ENCODE measurements around the gene DGUOK.

Gene DGUOK

DNA sequence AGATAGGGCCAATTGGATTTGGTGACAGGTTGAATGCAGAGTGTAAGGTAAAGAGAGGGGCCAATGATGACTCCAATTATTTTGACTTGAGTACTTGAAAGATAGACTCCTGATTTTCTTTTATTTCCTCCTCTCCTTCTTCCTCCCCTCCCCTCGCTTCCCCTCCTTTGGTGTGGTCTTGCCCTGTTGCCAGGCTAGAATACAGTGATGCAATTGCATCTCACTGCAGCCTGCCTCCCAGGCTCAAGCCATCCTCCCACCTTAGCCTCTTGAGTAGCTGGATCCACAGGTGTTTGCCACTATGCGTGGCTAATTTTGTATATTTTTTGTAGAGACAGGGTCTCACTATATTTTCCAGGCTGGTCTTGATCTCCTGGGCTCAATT lies 2.3 kb downstream of the DGUOK start:
- Histone ChIP-seq H3K18ac (ENCODE audit: low read depth in 1 of 2, low read length in 2 of 2) (no peak overlapping the region), H3K79me1 (replicated peaks; ENCODE audit: low read length, poor library complexity, severe bottlenecking) (peaks cover 2% of the 10 kb centered on the region), H4K91ac (ENCODE audit: low read length) (no peak overlapping the region), H2AK5ac (ENCODE audit: low read length, severe bottlenecking) (no peak overlapping the region), H3K4ac (ENCODE audit: low read depth in 1 of 2, low read length in 2 of 2) (no peak overlapping the region), H3K4me3 (ENCODE audit: insufficient read depth in 1 of 2, low read depth in 1 of 2, low read length in 2 of 2) (no peak overlapping the region), H2BK12ac (ENCODE audit: low read length in 2 of 2) (no peak overlapping the region), H4K8ac (ENCODE audit: low read length) (no peak overlapping the region), H3K4me1 (ENCODE audit: control insufficient read depth, insufficient read depth, low read depth, low read length) (peaks cover 9% of the 10 kb centered on the region), H2BK15ac (ENCODE audit: low read depth, poor library complexity, severe bottlenecking) (no peak overlapping the region), H2BK120ac (ENCODE audit: low read depth, low read length) (no peak overlapping the region), H3K9me3 (ENCODE audit: control insufficient read depth, low read length) (no peaks in the 10 kb centered on the region), H3K23ac (ENCODE audit: low read length in 2 of 2) (no peak overlapping the region), H3K36me3 (ENCODE audit: control insufficient read depth in 1 of 2, insufficient read depth in 2 of 2, low read depth in 1 of 2, low read length in 2 of 2) (peaks cover 3 to 20% of the 10 kb centered on the region in 2 experiments), H3K14ac (ENCODE audit: low read length in 2 of 2) (no peak overlapping the region), H2AFZ (ENCODE audit: low read depth, low read length) (no peak overlapping the region), H3K27ac (ENCODE audit: low read length, poor library complexity, severe bottlenecking) (no peak overlapping the region), H2BK5ac (ENCODE audit: low read depth, low read length, poor library complexity, severe bottlenecking) (no peak overlapping the region), H3K27me3 (ENCODE audit: control insufficient read depth in 1 of 2, insufficient read depth in 1 of 2, low read length in 2 of 2) (no peaks in the 10 kb centered on the region), H3K9ac (ENCODE audit: low read length) (no peak overlapping the region), H3K4me2 (ENCODE audit: low read length, poor library complexity, severe bottlenecking) (no peak overlapping the region)
- no peak for DNase-seq
- WGBS, result 94% methylated on average over 2 of the region's 2 CpGs

GRCh38 chr2:73930386-73930785 lies 3.7 kb downstream of the DGUOK start:
- Histone ChIP-seq H2AFZ (ENCODE audit: low read depth, low read length) (no peak overlapping the region), H3K18ac (ENCODE audit: low read depth in 1 of 2, low read length in 2 of 2) (no peak overlapping the region), H4K91ac (ENCODE audit: low read length) (no peak overlapping the region), H3K27ac (ENCODE audit: low read length, poor library complexity, severe bottlenecking) (no peak overlapping the region), H3K9ac (ENCODE audit: low read length) (peak overlapping the region; percentile 11), H2BK12ac (ENCODE audit: low read length in 2 of 2) (no peak overlapping the region), H3K23ac (ENCODE audit: low read length in 2 of 2) (no peak overlapping the region), H2BK5ac (ENCODE audit: low read depth, low read length, poor library complexity, severe bottlenecking) (no peak overlapping the region), H2BK15ac (ENCODE audit: low read depth, poor library complexity, severe bottlenecking) (no peak overlapping the region), H2AK5ac (ENCODE audit: low read length, severe bottlenecking) (no peak overlapping the region), H3K4me3 (ENCODE audit: insufficient read depth in 1 of 2, low read depth in 1 of 2, low read length in 2 of 2) (no peak overlapping the region), H3K79me1 (replicated peaks; ENCODE audit: low read length, poor library complexity, severe bottlenecking) (peaks cover 2% of the 10 kb centered on the region), H3K9me3 (ENCODE audit: control insufficient read depth, low read length) (no peaks in the 10 kb centered on the region), H3K27me3 (ENCODE audit: control insufficient read depth in 1 of 2, insufficient read depth in 1 of 2, low read length in 2 of 2) (no peaks in the 10 kb centered on the region), H2BK120ac (ENCODE audit: low read depth, low read length) (no peak overlapping the region), H3K36me3 (ENCODE audit: control insufficient read depth in 1 of 2, insufficient read depth in 2 of 2, low read depth in 1 of 2, low read length in 2 of 2) (peaks cover 3 to 24% of the 10 kb centered on the region in 2 experiments), H4K8ac (ENCODE audit: low read length) (no peak overlapping the region), H3K4ac (ENCODE audit: low read depth in 1 of 2, low read length in 2 of 2) (no peak overlapping the region), H3K14ac (ENCODE audit: low read length in 2 of 2) (no peak overlapping the region), H3K4me1 (ENCODE audit: control insufficient read depth, insufficient read depth, low read depth, low read length) (peaks cover 9% of the 10 kb centered on the region), H3K4me2 (ENCODE audit: low read length, poor library complexity, severe bottlenecking) (no peak overlapping the region)
- peak; percentile 44 for DNase-seq
- WGBS, result 100% methylated on average over 1 of the region's 2 CpGs

DNA sequence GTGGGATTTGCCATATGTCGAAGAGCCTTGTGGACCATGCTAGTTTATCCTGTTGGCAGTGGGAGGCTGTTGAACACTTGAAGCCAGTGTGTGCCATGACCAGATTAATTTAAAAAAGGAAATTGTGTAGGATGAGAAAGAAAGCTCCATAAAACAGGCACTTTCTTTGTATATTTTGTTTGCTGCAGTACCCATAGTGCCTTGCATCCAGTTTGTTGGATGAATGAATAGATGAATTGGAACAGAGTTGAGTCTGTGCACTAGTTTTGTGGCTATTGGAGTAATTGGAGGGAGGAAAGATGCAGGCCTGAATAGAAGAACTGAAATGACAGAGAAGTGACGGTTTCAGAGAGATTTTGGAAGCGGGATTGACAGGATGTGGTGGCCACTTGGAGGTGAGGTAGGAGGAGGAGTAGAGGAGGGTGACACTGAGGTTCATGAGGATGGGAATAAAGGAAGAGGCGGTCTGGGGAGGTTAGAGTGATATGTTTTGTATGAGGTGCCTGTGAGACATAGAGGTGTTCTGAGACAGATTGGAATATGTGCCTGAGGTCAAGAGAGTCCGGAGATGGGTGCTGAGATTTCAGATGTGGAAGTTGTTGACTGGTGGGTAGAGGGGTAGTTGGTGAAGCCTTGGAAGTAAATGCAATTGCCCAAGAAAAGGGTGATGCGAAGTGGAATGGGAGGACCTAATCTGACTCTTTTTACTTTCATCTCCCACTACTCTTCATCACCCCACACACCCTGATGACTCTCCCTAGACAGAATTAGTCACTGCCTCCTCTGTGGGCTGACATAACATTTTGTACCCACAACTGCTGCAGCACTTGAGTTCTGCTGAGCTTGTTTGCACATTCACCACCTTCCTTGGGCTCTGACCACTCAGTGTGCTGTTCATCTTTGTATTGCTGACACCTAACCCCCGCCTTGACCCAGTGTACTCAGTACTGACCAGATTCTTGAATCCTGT lies 5.1 kb downstream of the DGUOK start:
- Histone ChIP-seq H3K36me3 (ENCODE audit: control insufficient read depth in 1 of 2, insufficient read depth in 2 of 2, low read depth in 1 of 2, low read length in 2 of 2) (peaks cover 7 to 32% of the 10 kb centered on the region in 2 experiments), H3K4ac (ENCODE audit: low read depth in 1 of 2, low read length in 2 of 2) (no peak overlapping the region), H3K23ac (ENCODE audit: low read length in 2 of 2) (no peak overlapping the region), H3K27me3 (ENCODE audit: control insufficient read depth in 1 of 2, insufficient read depth in 1 of 2, low read length in 2 of 2) (no peaks in the 10 kb centered on the region), H4K8ac (ENCODE audit: low read length) (no peak overlapping the region), H2BK120ac (ENCODE audit: low read depth, low read length) (no peak overlapping the region), H2BK5ac (ENCODE audit: low read depth, low read length, poor library complexity, severe bottlenecking) (no peak overlapping the region), H3K14ac (ENCODE audit: low read length in 2 of 2) (no peak overlapping the region), H3K27ac (ENCODE audit: low read length, poor library complexity, severe bottlenecking) (no peak overlapping the region), H3K18ac (ENCODE audit: low read depth in 1 of 2, low read length in 2 of 2) (no peak overlapping the region), H3K4me2 (ENCODE audit: low read length, poor library complexity, severe bottlenecking) (no peak overlapping the region), H3K9me3 (ENCODE audit: control insufficient read depth, low read length) (no peaks in the 10 kb centered on the region), H2AK5ac (ENCODE audit: low read length, severe bottlenecking) (no peak overlapping the region), H3K9ac (ENCODE audit: low read length) (no peak overlapping the region), H3K4me1 (ENCODE audit: control insufficient read depth, insufficient read depth, low read depth, low read length) (peaks cover 9% of the 10 kb centered on the region), H3K79me1 (replicated peaks; ENCODE audit: low read length, poor library complexity, severe bottlenecking) (peaks cover 5% of the 10 kb centered on the region), H2BK12ac (ENCODE audit: low read length in 2 of 2) (no peak overlapping the region), H3K4me3 (ENCODE audit: insufficient read depth in 1 of 2, low read depth in 1 of 2, low read length in 2 of 2) (no peak overlapping the region), H2BK15ac (ENCODE audit: low read depth, poor library complexity, severe bottlenecking) (no peak overlapping the region), H4K91ac (ENCODE audit: low read length) (no peak overlapping the region), H2AFZ (ENCODE audit: low read depth, low read length) (no peak overlapping the region)
- DNase-seq, result peak; percentile 61
- WGBS, result 85% methylated on average over 7 of the region's 7 CpGs

DNA sequence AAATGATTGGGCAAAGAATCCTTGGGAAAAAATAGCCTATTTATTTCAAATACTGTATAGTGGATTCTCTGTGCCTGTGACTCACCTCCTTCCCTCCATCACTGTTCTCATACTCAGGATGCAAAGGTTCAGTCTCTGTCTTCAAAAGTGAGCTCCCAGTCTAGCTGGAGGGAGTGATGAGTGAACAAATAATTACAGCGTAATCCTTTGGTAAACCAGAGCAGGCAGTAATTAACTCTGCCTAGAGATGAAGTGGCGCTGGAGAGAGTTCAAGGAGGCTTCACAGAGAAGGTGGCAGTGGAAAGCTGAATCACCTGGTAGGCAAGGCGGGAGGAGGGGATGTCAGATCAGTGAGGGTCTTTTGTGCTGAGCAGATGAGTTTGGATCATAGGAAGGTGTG lies 6.5 kb downstream of the DGUOK start:
- Histone ChIP-seq H3K18ac (ENCODE audit: low read depth in 1 of 2, low read length in 2 of 2) (no peak overlapping the region), H3K27me3 (ENCODE audit: control insufficient read depth in 1 of 2, insufficient read depth in 1 of 2, low read length in 2 of 2) (no peaks in the 10 kb centered on the region), H4K91ac (ENCODE audit: low read length) (no peak overlapping the region), H3K4me3 (ENCODE audit: insufficient read depth in 1 of 2, low read depth in 1 of 2, low read length in 2 of 2) (no peak overlapping the region), H2BK120ac (ENCODE audit: low read depth, low read length) (no peak overlapping the region), H2BK12ac (ENCODE audit: low read length in 2 of 2) (no peak overlapping the region), H3K4me1 (ENCODE audit: control insufficient read depth, insufficient read depth, low read depth, low read length) (peaks cover 9% of the 10 kb centered on the region), H3K27ac (ENCODE audit: low read length, poor library complexity, severe bottlenecking) (no peak overlapping the region), H2BK15ac (ENCODE audit: low read depth, poor library complexity, severe bottlenecking) (no peak overlapping the region), H4K8ac (ENCODE audit: low read length) (no peak overlapping the region), H3K9ac (ENCODE audit: low read length) (no peak overlapping the region), H3K79me1 (replicated peaks; ENCODE audit: low read length, poor library complexity, severe bottlenecking) (peaks cover 5% of the 10 kb centered on the region), H2AK5ac (ENCODE audit: low read length, severe bottlenecking) (no peak overlapping the region), H3K14ac (ENCODE audit: low read length in 2 of 2) (no peak overlapping the region), H3K4me2 (ENCODE audit: low read length, poor library complexity, severe bottlenecking) (no peak overlapping the region), H2AFZ (ENCODE audit: low read depth, low read length) (no peak overlapping the region), H3K4ac (ENCODE audit: low read depth in 1 of 2, low read length in 2 of 2) (no peak overlapping the region), H3K36me3 (ENCODE audit: control insufficient read depth in 1 of 2, insufficient read depth in 2 of 2, low read depth in 1 of 2, low read length in 2 of 2) (peaks cover 11 to 44% of the 10 kb centered on the region in 2 experiments), H3K23ac (ENCODE audit: low read length in 2 of 2) (no peak overlapping the region), H2BK5ac (ENCODE audit: low read depth, low read length, poor library complexity, severe bottlenecking) (no peak overlapping the region), H3K9me3 (ENCODE audit: control insufficient read depth, low read length) (no peaks in the 10 kb centered on the region)
- DNase-seq, result no peak
- 96% methylated on average over 3 of the region's 3 CpGs for WGBS

Data from mesenchymal stem cell (in vitro differentiated cells and primary cell).